Vagina (tissue), 2 donors: ENCODE measurements around the gene MYZAP.

ENCODE experiments used
- CTCF ChIP-seq, 3 experiments: fragments of 450-650 bp in 2 of 3; fragments of 200-600 bp in 1 of 3; sonication (generic) in 1 of 3; IDR thresholded peaks; one replicate each; pipeline ENCODE4 v1.5.1; 2017 to 2019; ENCODE audit warnings: antibody characterized with exemption in 3 of 3, mild to moderate bottlenecking in 2 of 3, moderate library complexity in 2 of 3
- POLR2A ChIP-seq, 2 donors: fragments of 450-650 bp; IDR thresholded peaks; one replicate each; pipeline ENCODE4 v1.6.1; 2017; ENCODE audit warnings: antibody characterized with exemption in 2 of 2, mild to moderate bottlenecking in 2 of 2, moderate library complexity in 2 of 2
- POLR2AphosphoS5 ChIP-seq, 2 donors: sonication (generic); formaldehyde crosslinking; IDR thresholded peaks; one replicate each; pipeline ENCODE4 v1.9.0; 2017; ENCODE audit warnings: antibody characterized with exemption in 2 of 2, mild to moderate bottlenecking in 2 of 2, low read depth in 1 of 2; ENCODE audit not compliant: insufficient read depth in 1 of 2

GRCh38 chr15:57705746-57706404 is 114.2 kb downstream of the MYZAP start:
- no peak for TF ChIP-seq CTCF (IDR thresholded peaks at IDR 0.05)
- no peak for TF ChIP-seq POLR2AphosphoS5 (IDR thresholded peaks at IDR 0.05; ENCODE audit: insufficient read depth in 1 of 2, low read depth in 1 of 2)
- TF ChIP-seq POLR2A (IDR thresholded peaks at IDR 0.05): no peak
